Adipose tissue (tissue), 3 donors: ENCODE measurements around the gene EVC2. TPM values are rescaled to one million over a fixed set of nuclear protein-coding genes. Genes with fewer than 3 reads are reported as not detected.

Source experiments
- H3K27ac ChIP-seq: one replicate; pipeline ENCODE4 v1.5.1; 2013; ENCODE audit warnings: low read depth, low read length
- WGBS, 3 donors: extraction: QIAGEN DNeasy Blood & Tissue Kit; methylation state at CpG; one replicate each; pipeline ENCODE4 v1.1.7; 2013; 5-methylcytosine and 5-hydroxymethylcytosine counted together
- polyA plus RNA-seq, 3 donors: library from polyadenylated mRNA; stranded (reverse); fragments of 200-250 nt; gene quantifications; one replicate each; pipeline ENCODE4 v1.2.3, GENCODE V29; 2013
- donor health status: healthy with polysubstance abuse.
- donor health status: Bipolar disorder and iron deficiency.
- donor health status: healthy.

Gene EVC2
- polyA plus RNA-seq, 3 donors: 1.3 to 4.7 (median 1.6) TPM

GRCh38 chr4:5561286-5561685 lies 147.1 kb downstream of the EVC2 start:
- H3K27ac ChIP-seq: no peak overlapping the region
- WGBS, 3 donors: 88 to 92% (median 90%) methylated on average over 4 of the region's 4 CpGs

- WGBS, 3 donors: 56 to 72% (median 65%) methylated on average over 1 of the region's 1 CpG
- no peak overlapping the region for H3K27ac ChIP-seq
These were observed 149.9 kb downstream of the EVC2 start for GRCh38 chr4:5558502-5558901.

GRCh38 chr4:5554376-5554775 lies 154.0 kb downstream of the EVC2 start:
- H3K27ac ChIP-seq: no peak overlapping the region

- 75 to 90% (median 80%) methylated on average over 5 of the region's 5 CpGs for WGBS, 3 donors
- H3K27ac ChIP-seq: no peak overlapping the region
These were observed 154.6 kb downstream of the EVC2 start for GRCh38 chr4:5553801-5554200.

GRCh38 chr4:5552451-5552850 lies 155.9 kb downstream of the EVC2 start:
- H3K27ac ChIP-seq: no peak overlapping the region
- WGBS, 3 donors: 86 to 89% (median 88%) methylated on average over 3 of the region's 3 CpGs

GRCh38 chr4:5547651-5548249 lies 160.6 kb downstream of the EVC2 start:
- H3K27ac ChIP-seq: no peak overlapping the region
- 94 to 98% (median 94%) methylated on average over 12 of the region's 12 CpGs for WGBS, 3 donors

GRCh38 chr4:5545271-5545670 lies 163.1 kb downstream of the EVC2 start:
- H3K27ac ChIP-seq: no peak overlapping the region
- 39 to 60% (median 57%) methylated on average over 2 of the region's 2 CpGs for WGBS, 3 donors

- 70 to 81% (median 77%) methylated on average over 5 of the region's 5 CpGs for WGBS, 3 donors
- H3K27ac ChIP-seq: no peak overlapping the region
These were observed 163.6 kb downstream of the EVC2 start for GRCh38 chr4:5544762-5545161.

- no peak overlapping the region for H3K27ac ChIP-seq
- WGBS, 3 donors: 88 to 94% (median 93%) methylated on average over 7 to 8 of the region's 8 CpGs
These were observed 164.7 kb downstream of the EVC2 start for GRCh38 chr4:5543681-5544080.

- WGBS, 3 donors: 86 to 91% (median 87%) methylated on average over 10 of the region's 10 CpGs
- H3K27ac ChIP-seq: no peak overlapping the region
These were observed 167.2 kb downstream of the EVC2 start for GRCh38 chr4:5541169-5541568.

- WGBS, 3 donors: 34 to 90% (median 89%) methylated on average over 2 of the region's 2 CpGs
- no peak overlapping the region for H3K27ac ChIP-seq
These were observed 168.8 kb downstream of the EVC2 start for GRCh38 chr4:5539584-5539983.

- H3K27ac ChIP-seq: no peak overlapping the region
- 74 to 95% (median 90%) methylated on average over 2 of the region's 2 CpGs for WGBS, 3 donors
These were observed 176.3 kb downstream of the EVC2 start for GRCh38 chr4:5532100-5532499.

GRCh38 chr4:5528031-5528436 lies 180.3 kb downstream of the EVC2 start:
- no peak overlapping the region for H3K27ac ChIP-seq
- 94 to 96% (median 95%) methylated on average over 4 of the region's 4 CpGs for WGBS, 3 donors

- WGBS, 3 donors: 40 to 53% (median 40%) methylated on average over 3 of the region's 3 CpGs
- H3K27ac ChIP-seq: no peak overlapping the region
These were observed 181.1 kb downstream of the EVC2 start for GRCh38 chr4:5527211-5527610.

GRCh38 chr4:5526080-5526846 lies 182.1 kb downstream of the EVC2 start:
- WGBS, 3 donors: 50 to 72% (median 69%) methylated on average over 3 of the region's 3 CpGs
- no peak overlapping the region for H3K27ac ChIP-seq

GRCh38 chr4:5524446-5525299 lies 183.7 kb downstream of the EVC2 start:
- no peak overlapping the region for H3K27ac ChIP-seq
- 54 to 69% (median 59%) methylated on average over 5 of the region's 5 CpGs for WGBS, 3 donors

GRCh38 chr4:5517372-5517771 lies 191.0 kb downstream of the EVC2 start:
- H3K27ac ChIP-seq: no peak overlapping the region
- WGBS, 3 donors: 80 to 92% (median 89%) methylated on average over 4 of the region's 4 CpGs

GRCh38 chr4:5515646-5516045 lies 192.7 kb downstream of the EVC2 start:
- no peak overlapping the region for H3K27ac ChIP-seq
